A549 (cell line): Measurements from ENCODE around the gene GSS. TPM values are rescaled to one million over a fixed set of nuclear protein-coding genes. Genes with fewer than 3 reads are reported as not detected.

Experiments used
- ATAC-seq, 2 experiments: fragments of 200-7000 bp in 1 of 2; fragments of >200 bp in 1 of 2; cut with Nextera tagmentation in 1 of 2; cut with Tn5 transposase in 1 of 2; 3 replicates each; pipeline versions ENCODE4 v1.8.0 to v1.9.1; 2018 to 2020; ENCODE audit warnings: mild to moderate bottlenecking in 1 of 2, moderate library complexity in 1 of 2
- CTCF ChIA-PET: fragments of 300-600 bp; sonication (Branson Sonifier 250); formaldehyde crosslinking; extraction: SDS; loops from one replicate; lab custom pipeline; 2021; ENCODE audit warnings: antibody characterized with exemption, inconsistent platforms; lab: Yijun Ruan, JAX
- POLR2A ChIA-PET: fragments of 350-600 bp; formaldehyde crosslinking; extraction: SDS; loops from one replicate; lab custom pipeline; 2021; ENCODE audit warnings: antibody characterized with exemption, inconsistent platforms; lab: Yijun Ruan, JAX
- DNase-seq, 2 experiments: peaks; one replicate each; pipeline versions ENCODE4 v3.0.0 to v3.0.0-alpha.2; 2011 to 2016; ENCODE audit warnings: low read depth in 1 of 2, low spot score in 1 of 2
- FAIRE-seq: peaks from 2 replicates; lab custom pipeline; 2011; peaks lifted over from hg19 to GRCh38; lab: Jason Lieb, UNC
- H3K27ac ChIP-seq, 2 experiments: fragments of >200 bp; sonication (Bioruptor Twin); formaldehyde crosslinking; 3 replicates each; pipeline ENCODE4 v1.5.1; 2016 to 2017
- H3K4me1 ChIP-seq: fragments of >200 bp; sonication (Bioruptor Twin); formaldehyde crosslinking; 3 replicates; pipeline ENCODE4 v1.6.1; 2016
- H3K4me2 ChIP-seq: fragments of >200 bp; sonication (Bioruptor Twin); formaldehyde crosslinking; 3 replicates; pipeline ENCODE4 v1.6.1; 2016
- H3K4me3 ChIP-seq: fragments of >200 bp; sonication (Bioruptor Twin); formaldehyde crosslinking; 3 replicates; pipeline ENCODE4 v1.5.1; 2016
- H3K9me3 ChIP-seq: fragments of >200 bp; sonication (Bioruptor Twin); formaldehyde crosslinking; 3 replicates; pipeline ENCODE4 v1.6.1; 2016
- BCL3 ChIP-seq: fragments of >200 bp; sonication (Bioruptor Twin); formaldehyde crosslinking; IDR thresholded peaks from 3 replicates; pipeline ENCODE4 v1.6.1; 2016
- CHD2 ChIP-seq: fragments of 150-350 bp; IDR thresholded peaks from 2 replicates; pipeline ENCODE4 v1.6.1; 2014; ENCODE audit warnings: low read length; ENCODE audit not compliant: partially characterized antibody
- CHD4 ChIP-seq: fragments of 200-600 bp; sonication (generic); IDR thresholded peaks from 2 replicates; pipeline ENCODE4 v1.6.1; 2016; ENCODE audit warnings: antibody characterized with exemption, mild to moderate bottlenecking, borderline replicate concordance
- CTCF ChIP-seq: fragments of >200 bp; sonication (Bioruptor Twin); formaldehyde crosslinking; IDR thresholded peaks from 3 replicates; pipeline ENCODE4 v1.5.1; 2016
- E2F6 ChIP-seq: IDR thresholded peaks from 2 replicates; pipeline ENCODE4 v1.6.1; 2012; ENCODE audit warnings: low read depth, borderline replicate concordance
- EP300 ChIP-seq, 2 experiments: fragments of >200 bp; sonication (Bioruptor Twin); formaldehyde crosslinking; IDR thresholded peaks; 2 replicates in 1 of 2; 3 replicates in 1 of 2; pipeline ENCODE4 v1.6.1; 2016 to 2017
- ESRRA ChIP-seq: fragments of 150-350 bp; IDR thresholded peaks from 2 replicates; pipeline ENCODE4 v1.6.1; 2014; ENCODE audit warnings: mild to moderate bottlenecking, low read length, borderline replicate concordance
- FOSL2 ChIP-seq, 2 experiments: fragments of 450-650 bp in 1 of 2; fragments of >200 bp in 1 of 2; sonication (Bioruptor Twin) in 1 of 2; formaldehyde crosslinking; IDR thresholded peaks; 2 replicates each; pipeline versions ENCODE4 v1.5.0 to v1.6.1; 2016 to 2020; ENCODE audit warnings: mild to moderate bottlenecking in 1 of 2, moderate library complexity in 1 of 2
- FOXS1 ChIP-seq: fragments of 250-450 bp; sonication (Bioruptor Pico); IDR thresholded peaks from 2 replicates; pipeline ENCODE4 v1.5.0; 2020; ENCODE audit warnings: mild to moderate bottlenecking, moderate library complexity
- HDAC2 ChIP-seq: fragments of 200-600 bp; sonication (generic); IDR thresholded peaks from 2 replicates; pipeline ENCODE4 v1.6.1; 2016
- HMGXB4 ChIP-seq: fragments of 250-450 bp; sonication (Bioruptor Pico); IDR thresholded peaks from 2 replicates; pipeline ENCODE4 v1.5.0; 2021; ENCODE audit warnings: mild to moderate bottlenecking, moderate library complexity, borderline replicate concordance
- HOXA7 ChIP-seq: fragments of 250-450 bp; sonication (Bioruptor Pico); IDR thresholded peaks from 2 replicates; pipeline ENCODE4 v1.5.0; 2020; ENCODE audit warnings: mild to moderate bottlenecking, moderate library complexity
- JUN ChIP-seq, 2 experiments: fragments of >200 bp; sonication (Bioruptor Twin); formaldehyde crosslinking; IDR thresholded peaks; 2 replicates in 1 of 2; 3 replicates in 1 of 2; pipeline ENCODE4 v1.6.1; 2016 to 2017
- JUNB ChIP-seq: fragments of >200 bp; sonication (Bioruptor Twin); formaldehyde crosslinking; IDR thresholded peaks from 2 replicates; pipeline ENCODE4 v1.6.1; 2016
- KDM1A ChIP-seq: fragments of 200-600 bp; sonication (generic); IDR thresholded peaks from 2 replicates; pipeline ENCODE4 v1.6.1; 2016; ENCODE audit warnings: low read depth, mild to moderate bottlenecking
- MAFK ChIP-seq: fragments of 450-650 bp; IDR thresholded peaks from 2 replicates; pipeline ENCODE4 v1.6.1; 2014; ENCODE audit not compliant: partially characterized antibody
- MAZ ChIP-seq: fragments of 150-350 bp; IDR thresholded peaks from 2 replicates; pipeline ENCODE4 v1.6.1; 2014; ENCODE audit warnings: antibody characterized with exemption, low read depth, low read length, borderline replicate concordance
- MYC ChIP-seq: IDR thresholded peaks from 2 replicates; pipeline ENCODE4 v1.6.1; 2012; ENCODE audit warnings: mild to moderate bottlenecking, inconsistent platforms, low read length, improper control_type of control experiment, borderline replicate concordance
- POLR2A ChIP-seq: IDR thresholded peaks from 2 replicates; pipeline ENCODE4 v1.6.1; 2012; ENCODE audit warnings: mild to moderate bottlenecking, low read length
- POLR2AphosphoS2 ChIP-seq: conservative IDR thresholded peaks from 2 replicates; pipeline ENCODE4 v1.6.1; 2012; ENCODE audit warnings: low read length, improper control_type of control experiment, inconsistent platforms
- RARB ChIP-seq: fragments of 250-450 bp; sonication (Bioruptor Pico); IDR thresholded peaks from 2 replicates; pipeline ENCODE4 v1.8.0; 2021; ENCODE audit warnings: mild to moderate bottlenecking, moderate library complexity
- RFX5 ChIP-seq: fragments of 450-650 bp; IDR thresholded peaks from 2 replicates; pipeline ENCODE4 v1.7.1; 2014; ENCODE audit warnings: antibody characterized with exemption, mild to moderate bottlenecking, moderate library complexity
- SMC3 ChIP-seq: fragments of >200 bp; sonication (Bioruptor Twin); formaldehyde crosslinking; IDR thresholded peaks from 3 replicates; pipeline ENCODE4 v1.6.1; 2018; ENCODE audit warnings: inconsistent platforms
- TFCP2L1 ChIP-seq: fragments of 250-450 bp; sonication (Bioruptor Pico); IDR thresholded peaks from 2 replicates; pipeline ENCODE4 v1.5.0; 2021; ENCODE audit warnings: mild to moderate bottlenecking
- ZNF302 ChIP-seq: fragments of 250-450 bp; sonication (Bioruptor Pico); IDR thresholded peaks from 2 replicates; pipeline ENCODE4 v1.9.0; 2021; ENCODE audit warnings: inconsistent platforms, mild to moderate bottlenecking, moderate library complexity
- ZSCAN20 ChIP-seq: fragments of 250-450 bp; sonication (Bioruptor Pico); IDR thresholded peaks from 2 replicates; pipeline ENCODE4 v1.8.0; 2022; ENCODE audit warnings: mild to moderate bottlenecking, moderate library complexity
- WGBS: methylation state at CpG from one replicate; pipeline ENCODE4 v1.1.6; 2017; ENCODE audit errors: missing lambda C conversion rate; 5-methylcytosine and 5-hydroxymethylcytosine counted together
- polyA plus RNA-seq, 4 experiments: library from polyadenylated mRNA; depleted of rRNA in 3 of 4; stranded (reverse); fragments of >200 nt; fragmentation: RNase III in 1 of 4; extraction: RNeasy Plus Mini Kit Qiagen cat#74134 plus additional on column Dnase treatment in 1 of 4; gene quantifications; 2 replicates in 3 of 4; 3 replicates in 1 of 4; pipeline ENCODE4 v1.2.3, GENCODE V29; 2011 to 2017

GSS gene
- polyA plus RNA-seq, 2 of the 4 experiments (the other 2 are of a cell fraction) = 57.1 to 92.4 TPM

GRCh38 chr20:34983089-34983820, 27.6 kb upstream of the GSS start:
- ATAC-seq (no peak), DNase-seq (no peak), FAIRE-seq (no peak)
- Histone ChIP-seq H3K4me2 (no peak overlapping the region), H3K27ac (no peak overlapping the region), H3K4me3 (no peak overlapping the region)
- 69% methylated on average over 5 of the region's 5 CpGs for WGBS
- CTCF ChIA-PET = interaction anchor here (0.8 to 2.9 kb wide), 2 partner anchors 13 to 109 kb away, joined by 3 to 10 read pairs; no protein-coding TSS in a partner anchor
- TF ChIP-seq ZSCAN20 (no peak), BCL3 (no peak), FOSL2 (IDR thresholded peaks at IDR 0.05) (no peak), FOSL2 (CRISPR knock-in tag; IDR thresholded peaks at IDR 0.05) (no peak), TFCP2L1 (CRISPR knock-in tag) (no peak), JUN (IDR thresholded peaks at IDR 0.05) (no peak), MYC (no peak), RFX5 (no peak), EP300 (IDR thresholded peaks at IDR 0.05) (no peak)
- TF ChIP-seq, all 56 proteins: peak for 0
- Histone ChIP-seq H3K4me1 (0 out of 3 replicates have a peak, but pooled peaks cover 6% of the 10 kb centered on the region), H3K9me3 (no peaks in the 10 kb centered on the region)
- POLR2A ChIA-PET = no interaction called here

GRCh38 chr20:34982270-34983088, 26.9 kb upstream of the GSS start:
- Histone ChIP-seq H3K9me3 (no peaks in the 10 kb centered on the region), H3K4me1 (0 out of 3 replicates have a peak, but pooled peaks cover 6% of the 10 kb centered on the region), H3K4me2 (no peak overlapping the region), H3K27ac (no peak overlapping the region), H3K4me3 (no peak overlapping the region)
- ATAC-seq (no peak), FAIRE-seq (no peak), DNase-seq (no peak)
- POLR2A ChIA-PET = no interaction called here
- CTCF ChIA-PET = interaction anchor here (0.6 kb wide), 1 partner anchor 9 kb away, joined by 3 read pairs; no protein-coding TSS in a partner anchor
- WGBS = 82% methylated on average over 21 of the region's 21 CpGs
- TF ChIP-seq RARB (CRISPR knock-in tag) (no peak), MAFK (no peak)

GRCh38 chr20:34980543-34981233, 25.1 kb upstream of the GSS start:
- CTCF ChIA-PET = interaction anchor here (1.3 to 2.5 kb wide), 2 partner anchors 18 to 106 kb away, joined by 3 to 10 read pairs; no protein-coding TSS in a partner anchor
- no peak for FAIRE-seq
- no peak for TF ChIP-seq CTCF
- no peak for TF ChIP-seq FOXS1
- TF ChIP-seq HMGXB4 = no peak
- TF ChIP-seq CHD4 = no peak
- no peak for TF ChIP-seq ESRRA
- no peak for TF ChIP-seq SMC3
- no peak for TF ChIP-seq CHD2
- no peak for TF ChIP-seq JUNB
- TF ChIP-seq MAFK = no peak
- no peak for TF ChIP-seq POLR2AphosphoS2
- no peak for TF ChIP-seq KDM1A
- TF ChIP-seq E2F6 = no peak
- TF ChIP-seq POLR2A = no peak
- TF ChIP-seq HOXA7 (CRISPR knock-in tag) = no peak
- TF ChIP-seq HDAC2 = no peak
- no peak for TF ChIP-seq MAZ
- TF ChIP-seq ZNF302 (CRISPR knock-in tag) = no peak

More at GRCh38 chr20:34980543-34981233, 25.1 kb upstream of the GSS start:
- DNase-seq = no peak
- Histone ChIP-seq H3K4me1 (0 out of 3 replicates have a peak, but pooled peaks cover 6% of the 10 kb centered on the region), H3K27ac (no peak overlapping the region), H3K4me3 (no peak overlapping the region), H3K9me3 (no peaks in the 10 kb centered on the region), H3K4me2 (no peak overlapping the region)
- 91% methylated on average over 19 of the region's 22 CpGs for WGBS
- ATAC-seq = no peak
- POLR2A ChIA-PET = no interaction called here
